Measurements from ENCODE around the gene SBF2. TPM values are rescaled to one million over a fixed set of nuclear protein-coding genes. Genes with fewer than 3 reads are reported as not detected.

SBF2 gene
- total and polyA plus RNA-seq, 2 of the 13 experiments (the other 11 are each of a cell fraction or from before 2014, with no cell fraction given) = 24.0 to 45.8 TPM

GRCh38 chr11:10288881-10289764, 4.9 kb downstream of the SBF2 start (continued):
- TF ChIP-seq NR2F1 (CRISPR knock-in tag; IDR thresholded peaks at IDR 0.05) = peak; percentile 10 to 56; a peak in 2 of 4 replicates
- TF ChIP-seq SP5 (CRISPR knock-in tag; IDR thresholded peaks at IDR 0.05; ENCODE audit: borderline replicate concordance, low read depth) = peak; percentile 72; the same call in 1 of the 2 replicates
- TF ChIP-seq BRD4 (CRISPR knock-in tag; IDR thresholded peaks at IDR 0.05) = peak; percentile 47; the same call in 1 of the 2 replicates
- TF ChIP-seq DDIT3 (CRISPR knock-in tag; IDR thresholded peaks at IDR 0.05) = no peak
- TF ChIP-seq ZNF839 (CRISPR knock-in tag; IDR thresholded peaks at IDR 0.05; ENCODE audit: borderline replicate concordance) = no peak
- peak; percentile 40 for TF ChIP-seq AGO1 (IDR thresholded peaks at IDR 0.05; ENCODE audit: low read depth, low read length, poor library complexity, severe bottlenecking)
- TF ChIP-seq SNRNP70 (IDR thresholded peaks at IDR 0.05; ENCODE audit: low read depth, low read length) = no peak
- peak; percentile 35 for TF ChIP-seq IKZF4 (CRISPR knock-in tag; IDR thresholded peaks at IDR 0.05; ENCODE audit: borderline replicate concordance, low read depth, not compliant biosample characterization)
- TF ChIP-seq SALL1 (CRISPR knock-in tag; IDR thresholded peaks at IDR 0.05) = peak; percentile 89
- TF ChIP-seq SMAD1 (CRISPR knock-in tag; IDR thresholded peaks at IDR 0.05; ENCODE audit: borderline replicate concordance, low read depth) = peak; percentile 82; the same call in 1 of the 2 replicates
- 0 out of 2 replicates have a peak, but pooled peaks have one; percentile 19 for TF ChIP-seq ZNF143 (CRISPR knock-in tag; IDR thresholded peaks at IDR 0.05)
- peak; percentile 41; the same call in 1 of the 2 replicates for TF ChIP-seq HIC2 (CRISPR knock-in tag; IDR thresholded peaks at IDR 0.05; ENCODE audit: low read depth)
- peak; percentile 33; the same call in 1 of the 2 replicates for TF ChIP-seq SP2 (CRISPR knock-in tag; IDR thresholded peaks at IDR 0.05)
- no peak for TF ChIP-seq SRSF4 (IDR thresholded peaks at IDR 0.05; ENCODE audit: low read depth, low read length, poor library complexity, severe bottlenecking)
- 0 out of 2 replicates have a peak, but pooled peaks have one; percentile 47 for TF ChIP-seq PBX2 (CRISPR knock-in tag; IDR thresholded peaks at IDR 0.05)
- no peak for TF ChIP-seq MTF1 (CRISPR knock-in tag; IDR thresholded peaks at IDR 0.05)
- TF ChIP-seq ZNF512B (CRISPR knock-in tag; IDR thresholded peaks at IDR 0.05; ENCODE audit: borderline replicate concordance) = peak; percentile 44; the same call in 1 of the 2 replicates
- no peak for TF ChIP-seq ZNF577 (CRISPR knock-in tag; IDR thresholded peaks at IDR 0.05; ENCODE audit: borderline replicate concordance, low read depth)
